Bronchial epithelial cell (primary cell): ENCODE measurements around the gene CCDC160. TPM values are rescaled to one million over a fixed set of nuclear protein-coding genes. Genes with fewer than 3 reads are reported as not detected.
"Not testable (repeated sequence)": the region's sequence is repeated elsewhere in the genome, so short reads cannot be mapped to it uniquely, and the experiment has no call there.

Experiments used
- DNase-seq: peaks from one replicate; pipeline ENCODE4 v3.0.0-alpha.2; 2010; ENCODE audit warnings: low read depth
- FAIRE-seq: peaks from 2 replicates; lab custom pipeline; 2011; peaks lifted over from hg19 to GRCh38; lab: Jason Lieb, UNC
- H3K27me3 ChIP-seq: 2 replicates; pipeline ENCODE4 v1.5.1; 2011; ENCODE audit warnings: low read length; ENCODE audit not compliant: control insufficient read depth, insufficient read depth
- H3K36me3 ChIP-seq: 2 replicates; pipeline ENCODE4 v1.5.1; 2011; ENCODE audit warnings: low read length; ENCODE audit not compliant: control insufficient read depth, insufficient read depth
- H3K4me3 ChIP-seq: 2 replicates; pipeline ENCODE4 v1.5.1; 2011; ENCODE audit warnings: mild to moderate bottlenecking, low read depth, low read length, control low read depth
- CTCF ChIP-seq: IDR thresholded peaks from 2 replicates; pipeline ENCODE4 v1.5.1; 2011; ENCODE audit warnings: mild to moderate bottlenecking, moderate library complexity, low read length, control low read depth, inconsistent platforms; ENCODE audit not compliant: insufficient read depth, severe bottlenecking
- total RNA-seq: library from RNA; depleted of rRNA; stranded (reverse); fragments of >200 nt; gene quantifications from 2 replicates; pipeline ENCODE4 v1.2.1, GENCODE V29; 2014

The CCDC160 gene
- total RNA-seq, 1 donor from 2014 or later, result not detected

GRCh38 chrX:134210465-134210864 lies 26.5 kb upstream of the CCDC160 start:
- Histone ChIP-seq H3K4me3 (no peak overlapping the region), H3K27me3 (no peaks in the 10 kb centered on the region), H3K36me3 (no peaks in the 10 kb centered on the region)
- DNase-seq (no peak), FAIRE-seq (no peak)
- no peak for TF ChIP-seq CTCF

GRCh38 chrX:134235236-134235635 lies 1.7 kb upstream of the CCDC160 start:
- FAIRE-seq (no peak), DNase-seq (no peak)
- Histone ChIP-seq H3K4me3 (no peak overlapping the region), H3K27me3 (no peaks in the 10 kb centered on the region), H3K36me3 (no peaks in the 10 kb centered on the region)
- no peak for TF ChIP-seq CTCF

- H3K27me3 ChIP-seq, DNase-seq, H3K4me3 ChIP-seq, H3K36me3 ChIP-seq, FAIRE-seq: not testable (repeated sequence)
Measured at GRCh38 chrX:134238144-134238543, 1.2 kb downstream of the CCDC160 start.

GRCh38 chrX:134239016-134239415 lies 2.0 kb downstream of the CCDC160 start:
- DNase-seq (no peak), FAIRE-seq (no peak)
- no peak for TF ChIP-seq CTCF
- H3K27me3 ChIP-seq, result no peaks in the 10 kb centered on the region
- H3K36me3 ChIP-seq, result no peaks in the 10 kb centered on the region
- H3K4me3 ChIP-seq, result no peak overlapping the region

GRCh38 chrX:134240209-134240608 lies 3.2 kb downstream of the CCDC160 start:
- Histone ChIP-seq H3K27me3 (no peaks in the 10 kb centered on the region), H3K4me3 (no peak overlapping the region), H3K36me3 (no peaks in the 10 kb centered on the region)
- FAIRE-seq, result no peak
- DNase-seq, result no peak
- TF ChIP-seq CTCF, result no peak

GRCh38 chrX:134241960-134242619 lies 5.1 kb downstream of the CCDC160 start:
- no peak overlapping the region for H3K4me3 ChIP-seq
- no peak for DNase-seq
- no peaks in the 10 kb centered on the region for H3K36me3 ChIP-seq
- no peaks in the 10 kb centered on the region for H3K27me3 ChIP-seq
- no peak for TF ChIP-seq CTCF
- FAIRE-seq, result no peak
